Right lobe of liver (tissue), 4 donors: ENCODE data around the gene TMEM120B.

ENCODE experiments used
- CTCF ChIP-seq, 4 donors: fragments of 200-600 bp in 3 of 4; fragments of 450-650 bp in 1 of 4; IDR thresholded peaks; one replicate each; pipeline versions ENCODE4 v1.5.1 to v1.8.0; 2016 to 2022; ENCODE audit warnings: antibody characterized with exemption in 4 of 4, mild to moderate bottlenecking in 2 of 4
- POLR2A ChIP-seq: fragments of 450-650 bp; IDR thresholded peaks from one replicate; pipeline ENCODE4 v1.6.1; 2017; ENCODE audit warnings: antibody characterized with exemption, mild to moderate bottlenecking
- donor health status: DM: no; HTN: no; CAD: no.
- donor health status: DM: no; HTN: no; CAD: no.
- donor health status: DM: no; HTN: yes; CAD: no.

- TF ChIP-seq CTCF (IDR thresholded peaks at IDR 0.05) (no peak), POLR2A (no peak)
Observed at GRCh38 chr12:121775501-121775900, 62.9 kb downstream of the TMEM120B start.
